ENCODE measurements around the gene PFDN6.

Gene PFDN6

GRCh38 chr6:33318426-33319073 lies 29.1 kb downstream of the PFDN6 start:
- no peak for DNase-seq

- no peak for DNase-seq
Observed at GRCh38 chr6:33319939-33320314, 30.5 kb downstream of the PFDN6 start.

- no peak for DNase-seq
Observed at GRCh38 chr6:33320315-33321181, 31.1 kb downstream of the PFDN6 start.

GRCh38 chr6:33321227-33321626 lies 31.8 kb downstream of the PFDN6 start:
- no peak for DNase-seq

- no peak for DNase-seq
Observed at GRCh38 chr6:33323623-33323948, 34.2 kb downstream of the PFDN6 start.

GRCh38 chr6:33324125-33324524 lies 34.7 kb downstream of the PFDN6 start:
- no peak for DNase-seq

GRCh38 chr6:33329058-33329457 lies 39.7 kb downstream of the PFDN6 start:
- DNase-seq: no peak

GRCh38 chr6:33330736-33331135 lies 41.3 kb downstream of the PFDN6 start:
- DNase-seq: no peak

GRCh38 chr6:33333666-33334065 lies 44.3 kb downstream of the PFDN6 start:
- DNase-seq: no peak

GRCh38 chr6:33335916-33336315 lies 46.5 kb downstream of the PFDN6 start:
- DNase-seq: no peak

GRCh38 chr6:33336495-33336894 lies 47.1 kb downstream of the PFDN6 start:
- no peak for DNase-seq

GRCh38 chr6:33339193-33339592 lies 49.8 kb downstream of the PFDN6 start:
- no peak for DNase-seq

All from CD4-positive, alpha-beta T cell treated with Interleukin-15 for 1 hour (primary cell).